ENCODE results near the gene CES5A.

GRCh38 chr16:55914383-55914782 is 39.2 kb upstream of the CES5A start:
- TF ChIP-seq CTCF (IDR thresholded peaks at IDR 0.05; ENCODE audit: low read length) (no peak), EZH2 (IDR thresholded peaks at IDR 0.05; ENCODE audit: borderline replicate concordance, low read length) (no peak)
